ENCODE results near the gene ESCO1.

- no peak for TF ChIP-seq CTCF (IDR thresholded peaks at IDR 0.05; ENCODE audit: low read length)
- TF ChIP-seq EZH2 (IDR thresholded peaks at IDR 0.05; ENCODE audit: borderline replicate concordance, low read length): no peak
Measured at GRCh38 chr18:21550510-21550970, 50.0 kb downstream of the ESCO1 start.
